ENCODE measurements around the gene HOXD12.

Gene HOXD12

GRCh38 chr2:176106581-176107539 lies 7.3 kb downstream of the HOXD12 start, which contains the start of gene HOXD11:
Gene HOXD11, plus strand, starts transcription at chr2:176107280. Its CDS starts 76 bp downstream, at chr2:176107356.
- in situ Hi-C loops (cut with HindIII; ENCODE audit: low pct_ligation_motif_present, low sequenced_read_pairs): no loop called here
- Histone ChIP-seq H3K4me3 (ENCODE audit: low read depth, low read length) (no peak within 1 kb of the TSS), H3K27ac (no peak within 1 kb of the TSS), H3K36me3 (replicated peaks) (no peaks in the 10 kb centered on the region), H3K27me3 (replicated peaks) (peaks cover 88% of the 10 kb centered on the region)
- DNase-seq: no peak
- no peak for TF ChIP-seq CTCF (IDR thresholded peaks at IDR 0.05; ENCODE audit: low read depth, low read length, missing control alignments)

GRCh38 chr2:176107731-176108181 lies 8.2 kb downstream of the HOXD12 start:
- no peak for DNase-seq
- H3K27ac ChIP-seq: no peak overlapping the region
- H3K36me3 ChIP-seq (replicated peaks): no peaks in the 10 kb centered on the region
- H3K27me3 ChIP-seq (replicated peaks): peaks cover 88% of the 10 kb centered on the region
- no peak overlapping the region for H3K4me3 ChIP-seq (ENCODE audit: low read depth, low read length)
- in situ Hi-C loops (cut with HindIII; ENCODE audit: low pct_ligation_motif_present, low sequenced_read_pairs): no loop called here
- no peak for TF ChIP-seq CTCF (IDR thresholded peaks at IDR 0.05; ENCODE audit: low read depth, low read length, missing control alignments)

GRCh38 chr2:176109192-176109901 lies 9.8 kb downstream of the HOXD12 start:
- no peak overlapping the region for H3K27ac ChIP-seq
- no peak for TF ChIP-seq CTCF (IDR thresholded peaks at IDR 0.05; ENCODE audit: low read depth, low read length, missing control alignments)
- no peaks in the 10 kb centered on the region for H3K36me3 ChIP-seq (replicated peaks)
- in situ Hi-C loops (cut with HindIII; ENCODE audit: low pct_ligation_motif_present, low sequenced_read_pairs): no loop called here
- no peak for DNase-seq
- H3K27me3 ChIP-seq (replicated peaks): peaks cover 92% of the 10 kb centered on the region
- H3K4me3 ChIP-seq (ENCODE audit: low read depth, low read length): no peak overlapping the region

- H3K27ac ChIP-seq: no peak overlapping the region
- no peak for DNase-seq
- no peak for TF ChIP-seq CTCF (IDR thresholded peaks at IDR 0.05; ENCODE audit: low read depth, low read length, missing control alignments)
- no peak overlapping the region for H3K4me3 ChIP-seq (ENCODE audit: low read depth, low read length)
- no peaks in the 10 kb centered on the region for H3K36me3 ChIP-seq (replicated peaks)
- peaks cover 92% of the 10 kb centered on the region for H3K27me3 ChIP-seq (replicated peaks)
- in situ Hi-C loops (cut with HindIII; ENCODE audit: low pct_ligation_motif_present, low sequenced_read_pairs): no loop called here
Measured at GRCh38 chr2:176109946-176110345, 10.4 kb downstream of the HOXD12 start.

GRCh38 chr2:176110415-176111308 lies 11.1 kb downstream of the HOXD12 start:
- Histone ChIP-seq H3K4me3 (ENCODE audit: low read depth, low read length) (no peak overlapping the region), H3K27me3 (replicated peaks) (peaks cover 91% of the 10 kb centered on the region), H3K36me3 (replicated peaks) (no peaks in the 10 kb centered on the region), H3K27ac (no peak overlapping the region)
- no peak for TF ChIP-seq CTCF (IDR thresholded peaks at IDR 0.05; ENCODE audit: low read depth, low read length, missing control alignments)
- in situ Hi-C loops (cut with HindIII; ENCODE audit: low pct_ligation_motif_present, low sequenced_read_pairs): no loop called here
- DNase-seq: no peak
